GM15510 (cell line): ENCODE data around the gene WDR36.

Experiments
- POLR2A ChIP-seq: IDR thresholded peaks from 3 replicates; pipeline ENCODE4 v1.6.1; 2011; ENCODE audit warnings: borderline replicate concordance; ENCODE audit not compliant: insufficient read length; ENCODE audit errors: extremely low read depth

The WDR36 gene

GRCh38 chr5:111173476-111173875 lies 81.3 kb downstream of the WDR36 start:
- TF ChIP-seq POLR2A, result no peak
